ENCODE data around the gene FAM117B.
"Not testable (repeated sequence)": the region's sequence is repeated elsewhere in the genome, so short reads cannot be mapped to it uniquely, and the experiment has no call there.

The FAM117B gene

DNA sequence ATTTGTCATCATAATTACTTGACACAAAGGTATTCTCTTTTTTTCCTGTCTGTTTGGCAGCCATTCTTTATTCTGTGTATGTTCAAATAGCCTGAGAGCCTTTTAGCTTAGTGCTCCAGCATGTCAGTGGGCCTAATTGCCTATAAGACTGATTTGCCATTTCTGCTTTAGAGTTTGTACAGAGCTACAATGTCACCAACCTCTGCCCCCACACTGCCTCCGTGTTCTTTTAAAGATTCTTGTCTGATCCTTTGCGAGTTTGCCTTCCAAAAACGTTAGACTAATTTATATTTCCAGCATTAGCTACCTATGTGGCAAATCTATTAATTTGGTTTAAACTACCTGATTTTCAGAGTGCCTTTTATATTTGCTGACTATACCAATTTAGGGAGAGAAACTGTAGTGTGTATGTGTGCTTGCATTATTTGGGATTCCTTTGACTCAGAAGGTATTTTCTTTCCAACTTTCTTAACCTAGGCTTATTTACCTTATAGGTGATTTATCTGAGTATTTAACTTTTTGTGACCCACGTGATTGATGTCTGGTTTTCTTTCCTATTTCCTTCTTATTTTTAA, 70.8 kb downstream of the FAM117B start:
- FAIRE-seq = no peak

DNA sequence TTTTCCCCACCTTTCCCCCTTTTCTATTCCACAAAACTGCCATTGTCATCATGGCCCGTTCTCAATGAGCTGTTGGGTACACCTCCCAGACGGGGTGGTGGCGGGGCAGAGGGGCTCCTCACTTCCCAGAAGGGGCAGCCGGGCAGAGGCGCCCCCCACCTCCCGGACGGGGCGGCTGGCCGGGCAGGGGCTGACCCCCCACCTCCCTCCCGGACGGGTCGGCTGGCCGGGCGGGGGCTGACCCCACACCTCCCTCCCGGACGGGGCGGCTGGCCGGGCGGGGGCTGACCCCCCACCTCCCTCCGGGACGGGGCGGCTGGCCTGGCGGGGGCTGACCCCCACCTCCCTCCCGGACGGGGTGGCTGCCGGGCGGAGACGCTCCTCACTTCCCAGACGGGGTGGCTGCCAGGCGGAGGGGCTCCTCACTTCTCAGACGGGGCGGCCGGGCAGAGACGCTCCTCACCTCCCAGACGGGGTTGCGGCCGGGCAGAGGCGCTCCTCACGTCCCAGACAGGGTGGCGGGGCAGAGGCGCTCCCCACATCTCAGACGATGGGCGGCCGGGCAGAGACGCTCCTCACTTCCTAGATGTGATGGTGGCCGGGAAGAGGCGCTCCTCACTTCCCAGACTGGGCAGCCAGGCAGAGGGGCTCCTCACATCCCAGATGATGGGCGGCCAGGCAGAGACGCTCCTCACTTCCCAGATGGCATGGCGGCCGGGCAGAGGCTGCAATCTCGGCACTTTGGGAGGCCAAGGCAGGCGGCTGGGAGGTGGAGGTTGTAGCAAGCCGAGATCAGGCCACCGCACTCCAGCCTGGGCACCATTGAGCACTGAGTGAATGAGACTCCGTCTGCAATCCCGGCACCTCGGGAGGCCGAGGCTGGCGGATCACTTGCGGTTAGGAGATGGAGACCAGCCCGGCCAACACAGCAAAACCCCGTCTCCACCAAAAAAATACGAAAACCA, 80.5 kb downstream of the FAM117B start:
- FAIRE-seq = not testable (repeated sequence)

DNA sequence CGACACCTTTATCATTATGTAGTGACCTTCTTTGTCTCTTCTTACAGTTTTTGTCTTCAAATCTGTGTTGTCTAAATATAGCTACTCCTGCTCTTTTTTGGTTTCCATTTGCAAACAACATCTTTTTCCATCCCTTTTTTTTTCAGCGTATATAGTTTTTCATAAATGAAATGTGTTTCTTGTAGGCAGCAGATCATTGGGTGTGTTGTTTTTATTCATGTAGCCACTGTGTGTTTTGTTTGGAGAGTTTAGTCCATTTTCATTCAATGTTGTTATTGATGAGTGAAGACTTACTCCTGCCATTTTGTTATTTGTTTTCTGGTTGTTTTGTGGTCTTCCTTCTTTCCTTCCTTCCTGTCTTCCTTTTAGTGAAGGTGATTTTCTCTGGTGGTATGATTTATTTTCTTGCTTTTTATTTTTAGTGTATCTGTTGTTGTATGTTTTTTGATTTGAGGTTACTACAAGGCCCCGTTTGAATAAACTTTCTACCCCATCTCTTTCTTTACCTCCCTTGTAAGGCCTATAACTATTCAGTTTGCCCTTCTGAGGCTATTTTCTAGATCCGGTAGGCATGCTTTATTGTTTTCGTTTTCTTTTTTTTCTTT, 81.4 kb downstream of the FAM117B start:
- FAIRE-seq = no peak

DNA sequence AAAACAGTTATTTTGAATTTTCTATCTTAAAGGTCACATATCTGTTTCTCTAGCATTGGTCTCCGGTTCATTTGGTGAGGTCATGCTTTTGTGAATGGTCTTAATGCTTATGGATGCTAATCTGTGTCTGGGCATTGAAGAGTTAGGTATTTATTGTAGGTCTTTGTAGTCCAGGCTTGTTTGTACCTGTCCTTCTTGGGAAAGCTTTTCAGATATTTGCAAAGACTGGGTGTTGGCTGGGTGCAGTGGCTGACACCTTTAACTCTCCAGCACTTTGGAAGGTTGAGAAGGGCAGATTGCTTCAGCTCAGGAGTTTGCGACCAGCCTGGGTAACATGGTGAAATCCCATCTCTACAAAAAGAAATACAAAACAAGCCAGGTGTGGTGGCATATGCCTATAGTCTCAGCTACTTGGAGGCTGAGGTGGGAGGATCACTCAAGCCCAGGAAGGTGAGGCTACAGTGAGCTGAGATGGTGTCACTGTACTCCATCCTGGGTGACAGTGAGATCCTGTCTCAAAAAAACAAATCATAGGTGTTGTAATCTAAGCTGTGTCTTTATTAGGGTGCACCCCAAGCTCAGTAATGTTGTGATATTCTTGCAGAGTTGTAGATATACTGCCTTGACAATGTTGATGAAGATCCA, 82.3 kb downstream of the FAM117B start:
- FAIRE-seq = no peak

DNA sequence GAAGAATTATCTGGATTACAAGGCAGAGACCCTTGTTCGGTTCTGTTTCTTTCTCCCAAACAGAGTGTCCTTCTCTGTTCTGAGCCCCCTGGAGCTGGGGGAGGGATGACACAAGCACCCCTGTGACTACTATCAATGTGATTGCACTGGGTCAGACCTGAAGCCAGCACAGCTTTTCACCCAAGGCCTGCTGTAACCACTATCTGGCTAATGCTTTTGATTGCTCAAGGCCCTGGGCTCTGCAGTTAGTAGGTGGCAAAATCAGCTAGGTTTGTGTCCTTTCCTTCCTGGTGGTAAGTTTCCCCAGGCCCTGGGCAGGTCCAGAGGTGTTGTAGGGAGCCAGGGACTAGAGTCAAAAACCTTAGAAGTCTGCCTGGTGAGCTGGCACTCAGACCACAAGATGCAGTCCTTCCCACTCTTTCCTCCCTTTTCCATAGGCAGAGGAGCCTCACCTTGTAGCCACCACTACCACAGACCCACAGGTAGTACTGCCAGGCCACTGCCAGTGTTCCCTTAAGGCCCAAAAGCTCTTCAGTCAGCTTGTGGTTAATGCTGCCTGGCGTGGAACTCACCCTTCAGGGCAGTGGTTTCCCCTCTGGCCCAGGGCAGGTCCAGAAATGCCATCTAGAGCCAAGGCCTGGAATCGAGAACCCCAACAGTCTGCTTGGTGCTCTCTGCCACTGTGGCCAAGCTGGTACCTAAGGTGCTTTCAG, 83.0 kb downstream of the FAM117B start:
- FAIRE-seq = no peak

DNA sequence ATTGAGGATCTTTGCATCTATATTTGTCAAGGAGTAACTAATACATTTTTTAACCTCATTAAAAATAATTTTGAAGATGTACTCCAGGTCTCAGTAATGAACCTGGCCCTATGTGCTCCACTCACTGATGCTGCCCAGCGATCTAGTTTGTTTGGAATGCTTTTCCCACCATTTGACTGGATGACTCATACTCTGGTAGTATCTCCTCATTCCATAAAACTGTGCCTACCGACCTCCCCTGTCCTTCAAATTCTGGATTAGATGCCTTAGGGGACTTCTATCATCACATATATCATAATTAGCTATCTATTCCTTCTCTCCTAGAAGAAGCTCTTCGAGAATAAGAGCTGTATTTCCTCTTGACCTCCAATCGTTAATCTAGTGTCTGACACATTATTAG, 83.8 kb downstream of the FAM117B start:
- no peak for FAIRE-seq

DNA sequence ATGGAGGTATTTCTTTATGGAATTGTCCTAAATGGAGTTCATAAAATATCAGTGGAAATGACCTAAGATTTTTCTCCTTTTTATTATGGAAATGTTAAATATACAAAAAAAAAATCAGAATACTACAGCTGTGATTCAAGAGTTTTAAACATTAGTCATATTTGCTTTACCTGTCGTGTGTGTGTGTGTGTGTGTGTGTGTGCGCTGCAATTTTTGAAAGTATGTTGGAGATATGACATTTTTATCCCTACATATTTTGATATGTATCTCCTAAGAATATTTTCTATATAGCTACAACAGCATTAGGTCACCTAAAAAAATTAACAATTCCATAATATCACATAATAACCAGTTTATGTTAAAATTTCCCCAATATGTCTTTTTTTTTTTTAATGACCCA, 85.5 kb downstream of the FAM117B start:
- no peak for FAIRE-seq

DNA sequence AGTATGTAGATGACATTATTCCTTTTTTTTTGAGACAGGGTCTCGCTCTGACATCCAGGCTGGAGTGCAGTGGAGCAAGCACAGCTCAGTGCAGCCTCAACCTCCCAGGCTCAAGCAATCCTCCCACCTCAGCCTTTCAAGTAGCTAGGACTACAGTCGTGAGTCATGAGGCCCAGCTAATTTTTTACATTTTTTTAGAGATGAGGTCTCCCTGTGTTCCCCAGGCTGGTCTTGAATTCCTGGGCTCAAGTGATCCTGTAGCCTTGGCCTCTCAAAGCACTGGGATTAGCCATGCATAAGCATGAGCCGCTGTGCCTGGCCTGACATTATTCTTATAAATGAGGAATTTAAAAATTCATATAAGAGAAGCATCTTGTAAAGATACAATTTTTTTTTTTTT, 86.9 kb downstream of the FAM117B start:
- no peak for FAIRE-seq

DNA sequence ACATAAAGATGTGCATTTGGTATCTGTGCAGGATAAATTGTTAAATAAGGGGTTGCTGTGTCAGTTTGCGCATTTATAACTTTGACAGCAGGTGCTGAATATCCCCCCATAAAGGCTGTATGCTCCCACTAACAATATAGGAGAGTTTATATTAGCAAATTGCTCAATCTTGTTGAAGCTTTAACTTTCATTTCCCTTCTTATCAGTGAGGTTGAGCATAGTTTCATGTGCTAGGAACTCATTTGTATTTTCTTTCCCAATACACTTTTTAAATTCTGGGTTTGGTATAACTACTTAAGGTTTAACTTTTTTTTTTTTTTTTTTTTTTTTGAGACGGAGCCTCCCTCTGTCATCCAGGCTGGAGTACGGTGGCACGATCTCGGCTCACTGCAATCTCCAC, 89.0 kb downstream of the FAM117B start:
- no peak for FAIRE-seq

DNA sequence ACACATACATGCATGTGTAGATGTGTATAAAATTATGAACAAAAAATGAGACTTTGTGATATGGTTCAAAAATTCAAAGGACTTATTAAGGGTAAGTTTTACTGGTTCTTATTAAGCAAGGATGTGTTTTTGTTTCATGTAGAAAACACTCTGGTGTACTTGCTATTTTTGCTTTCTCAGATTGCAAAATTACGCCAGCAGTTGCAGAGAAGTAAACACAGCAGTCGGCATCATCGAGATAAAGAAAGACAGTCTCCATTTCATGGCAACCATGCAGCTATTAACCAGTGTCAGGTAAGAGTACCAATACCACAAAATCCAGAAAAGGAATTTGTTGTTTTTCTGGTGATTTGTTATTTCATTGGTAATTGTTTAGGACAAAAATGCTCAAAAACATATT, 91.3 kb downstream of the FAM117B start:
- FAIRE-seq = peak; percentile 45

DNA sequence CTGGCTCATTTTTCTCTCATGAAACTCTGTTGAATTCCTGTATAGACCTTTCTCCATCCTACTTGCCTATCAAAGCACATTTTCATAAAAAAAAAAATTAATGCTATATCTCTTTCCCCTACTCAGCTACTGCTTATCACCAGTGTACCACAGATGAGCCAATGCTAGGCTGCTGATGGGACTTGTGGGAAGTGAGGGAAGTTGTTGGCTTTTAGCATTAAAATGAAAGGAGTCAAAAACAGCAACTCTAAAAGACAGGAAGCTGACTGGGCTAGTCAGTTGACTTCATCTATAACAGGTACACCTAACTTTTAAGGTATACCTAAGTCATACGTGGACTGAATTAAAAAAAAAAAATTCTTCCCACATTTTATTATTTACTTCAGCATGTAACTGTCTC, 102.1 kb downstream of the FAM117B start:
- no peak for FAIRE-seq

DNA sequence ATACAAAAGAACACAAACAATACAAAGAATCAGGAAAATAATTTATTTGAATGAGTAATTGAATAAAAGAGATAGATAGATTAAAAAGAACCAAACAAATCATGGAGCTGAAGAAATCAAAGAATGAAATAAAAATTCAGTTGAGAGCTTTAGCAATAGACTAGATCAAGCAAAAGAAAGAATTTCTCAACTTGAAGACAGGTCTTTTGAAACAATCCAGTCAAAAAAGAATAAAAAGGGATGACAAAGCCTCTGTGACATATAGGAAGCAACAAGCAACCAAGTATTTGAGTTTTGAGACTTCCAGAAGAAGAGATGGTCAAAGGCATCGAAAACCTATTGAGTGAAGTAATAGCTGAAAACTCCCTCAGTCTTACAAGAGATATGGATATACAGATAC, 108.8 kb downstream of the FAM117B start:
- FAIRE-seq = no peak

DNA sequence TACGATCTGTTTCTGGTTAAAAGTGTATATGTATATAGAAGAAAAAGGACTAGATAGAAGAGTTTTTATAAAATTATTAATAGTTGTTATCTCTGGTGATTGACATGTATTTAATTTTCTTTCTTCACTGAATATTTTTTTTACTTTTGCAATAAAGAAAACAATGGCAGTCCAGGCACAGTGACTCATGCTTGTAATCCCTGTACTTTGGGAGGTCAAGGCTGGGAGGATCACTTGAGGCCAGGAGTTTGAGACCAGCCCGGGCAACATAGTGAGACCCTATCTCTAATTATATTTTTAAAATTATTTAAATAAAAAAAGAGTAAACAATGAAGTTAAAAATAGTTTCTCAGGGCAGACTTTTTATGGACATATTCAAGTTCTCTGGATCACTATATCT, 114.7 kb downstream of the FAM117B start:
- no peak for FAIRE-seq

DNA sequence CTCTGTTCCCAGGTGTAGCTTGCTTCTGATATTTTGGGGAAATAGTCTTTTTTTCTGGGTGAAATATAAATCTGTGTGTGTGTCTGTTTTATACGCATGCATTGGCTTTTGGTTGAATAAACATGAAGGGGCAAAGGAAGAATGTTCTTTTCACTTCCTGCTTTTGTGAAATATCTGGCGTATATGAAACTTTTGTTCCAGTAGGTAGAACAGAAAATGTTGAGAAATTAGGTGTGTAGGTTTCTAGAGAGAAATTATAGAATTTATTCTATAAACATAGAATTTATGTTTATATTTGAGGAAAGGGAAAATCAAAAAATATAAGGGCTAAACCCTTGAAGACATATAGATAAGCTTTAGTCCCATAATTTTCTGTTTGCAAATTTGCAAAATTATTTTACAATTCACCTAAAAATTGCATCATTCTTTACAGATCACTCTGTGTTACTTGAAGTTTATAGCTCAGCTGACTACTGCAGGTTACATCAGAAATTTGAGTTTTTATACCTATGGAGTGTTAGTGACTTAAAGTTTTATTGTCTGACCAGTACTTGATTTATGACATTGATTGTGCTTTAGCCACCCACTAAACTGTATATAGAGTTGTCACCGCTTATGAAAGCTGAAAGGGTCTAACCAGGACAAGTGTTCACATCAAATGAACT, 116.1 kb downstream of the FAM117B start:
- no peak for FAIRE-seq

DNA sequence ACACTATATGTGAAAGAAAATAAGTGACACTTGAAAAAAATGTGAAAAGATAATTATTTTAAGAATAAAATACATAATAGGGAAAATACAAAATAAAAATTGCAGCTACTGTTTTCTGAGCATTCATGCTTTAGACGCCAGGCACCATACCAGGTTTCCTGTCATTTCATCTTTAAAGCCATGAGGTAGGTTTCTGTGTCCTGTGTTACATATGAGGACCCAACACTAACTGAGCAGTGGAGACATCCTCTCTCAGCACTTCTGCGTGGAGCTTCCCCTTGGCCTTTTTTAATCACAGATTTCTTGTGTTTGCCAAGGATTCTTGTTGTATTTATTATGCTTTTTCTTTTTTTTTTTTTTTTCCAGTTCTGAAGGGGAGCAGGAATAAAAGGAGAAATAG, 117.3 kb downstream of the FAM117B start:
- no peak for FAIRE-seq

DNA sequence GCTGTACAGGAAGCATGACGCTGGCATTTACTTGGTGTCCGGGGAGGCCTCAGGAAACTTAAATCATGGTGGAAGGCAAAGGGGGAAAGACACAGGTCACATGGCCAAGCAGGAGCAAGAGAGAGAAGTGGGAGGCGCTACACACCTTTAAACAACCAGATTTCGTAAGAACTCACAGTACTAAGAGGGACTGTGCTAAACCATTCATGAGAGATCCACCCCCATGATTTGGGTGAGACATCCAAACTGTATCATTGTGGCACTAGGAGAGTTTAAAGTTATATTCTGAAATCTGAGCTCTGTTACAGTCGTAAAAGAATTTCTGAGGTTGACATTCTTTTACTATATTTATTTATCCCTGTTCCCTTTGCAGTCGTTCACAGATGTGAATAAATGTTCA, 120.2 kb downstream of the FAM117B start:
- FAIRE-seq = no peak

DNA sequence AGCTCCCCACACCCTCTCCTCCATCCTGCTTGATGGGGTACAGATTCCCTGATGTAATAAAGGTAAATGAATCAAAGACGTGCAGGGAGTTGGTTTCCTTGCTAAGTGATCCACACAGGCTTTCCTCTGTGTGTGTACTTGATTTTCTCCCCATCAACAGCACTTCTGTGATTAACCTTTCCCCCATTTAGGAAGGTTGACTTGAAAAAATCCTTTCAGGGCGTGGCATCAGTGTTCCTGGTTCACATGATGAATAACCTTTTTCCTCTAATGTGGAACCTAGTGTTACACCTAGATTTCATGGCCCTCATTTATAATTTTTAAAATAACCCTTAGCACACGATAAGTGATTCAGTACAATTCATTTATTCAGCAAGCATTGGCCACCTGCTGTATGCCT, 121.8 kb downstream of the FAM117B start:
- FAIRE-seq = no peak

DNA sequence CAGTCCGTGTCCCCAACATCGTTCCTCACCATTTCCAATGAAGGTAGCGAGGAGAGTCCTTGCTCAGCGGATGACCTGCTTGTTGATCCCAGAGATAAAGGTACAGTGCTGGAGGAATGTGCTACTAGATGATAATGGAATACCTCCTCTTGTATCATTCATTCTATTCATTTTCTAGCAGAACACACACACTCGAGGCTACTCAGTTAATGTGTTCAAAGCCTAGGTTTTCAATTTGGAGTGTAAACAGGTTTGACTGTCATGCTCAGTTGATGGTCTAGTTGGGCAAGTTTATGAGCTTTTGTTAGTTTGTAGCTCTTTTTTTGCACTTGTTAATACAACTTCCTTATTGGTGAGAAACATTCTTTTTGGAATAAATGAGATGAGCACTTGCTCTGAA, 122.6 kb downstream of the FAM117B start:
- no peak for FAIRE-seq

DNA sequence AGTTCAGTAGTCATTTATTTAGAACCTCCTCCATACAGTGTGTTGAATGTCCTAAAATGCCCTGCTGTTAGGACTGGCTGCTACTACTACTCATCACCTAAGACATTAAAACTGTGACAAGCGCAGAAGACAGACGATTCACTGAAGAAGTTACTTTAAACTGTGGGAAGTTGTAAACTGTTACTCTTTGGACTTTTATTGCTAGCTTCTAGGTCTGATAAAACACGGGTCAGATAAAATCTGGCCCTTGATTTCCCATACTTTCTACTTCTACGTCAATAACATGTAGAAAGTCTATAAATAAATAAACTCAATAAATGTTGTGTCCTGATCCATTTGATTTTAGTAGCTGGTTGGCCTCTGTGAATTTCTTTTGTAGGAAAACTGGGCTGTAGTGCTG, 123.4 kb downstream of the FAM117B start:
- no peak for FAIRE-seq

DNA sequence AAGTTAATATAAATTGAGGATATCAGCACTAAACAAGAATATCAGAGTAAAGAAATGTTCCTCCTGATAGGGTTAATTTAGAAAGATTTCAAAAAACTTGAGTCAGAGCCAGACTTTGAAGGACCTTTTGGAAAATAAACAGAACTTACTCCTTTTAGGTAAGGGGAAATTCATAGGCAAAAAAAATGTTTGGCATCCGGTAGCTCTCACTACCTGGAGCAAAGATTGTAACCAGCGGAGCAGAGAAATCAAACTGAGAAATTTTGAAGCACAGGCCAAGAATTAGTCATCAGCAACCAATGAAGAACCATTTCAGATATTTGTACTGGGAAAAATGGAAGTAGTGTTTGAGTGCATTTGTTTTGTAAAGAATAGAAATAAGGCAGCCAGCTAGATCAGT, 123.8 kb downstream of the FAM117B start:
- FAIRE-seq = peak; percentile 64

DNA sequence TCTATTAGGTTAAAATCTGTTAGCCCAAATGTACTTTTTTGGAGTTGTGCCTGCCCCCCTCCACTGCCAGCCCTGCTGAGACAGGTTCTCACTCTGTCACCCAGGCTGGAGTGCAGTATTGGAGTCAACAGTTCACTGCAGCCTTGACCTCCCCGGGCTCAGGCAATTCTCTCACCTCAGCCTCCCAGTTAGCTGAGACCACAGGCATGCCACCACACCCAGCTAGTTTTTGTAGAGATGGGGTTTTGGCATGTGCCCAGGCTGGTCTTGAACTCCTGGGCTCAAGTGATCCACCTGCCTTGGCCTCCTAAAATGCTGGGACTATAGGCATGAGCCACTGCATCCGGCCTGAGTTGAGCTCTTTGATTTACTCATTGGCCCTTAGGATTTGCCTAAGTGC, 126.1 kb downstream of the FAM117B start:
- no peak for FAIRE-seq

DNA sequence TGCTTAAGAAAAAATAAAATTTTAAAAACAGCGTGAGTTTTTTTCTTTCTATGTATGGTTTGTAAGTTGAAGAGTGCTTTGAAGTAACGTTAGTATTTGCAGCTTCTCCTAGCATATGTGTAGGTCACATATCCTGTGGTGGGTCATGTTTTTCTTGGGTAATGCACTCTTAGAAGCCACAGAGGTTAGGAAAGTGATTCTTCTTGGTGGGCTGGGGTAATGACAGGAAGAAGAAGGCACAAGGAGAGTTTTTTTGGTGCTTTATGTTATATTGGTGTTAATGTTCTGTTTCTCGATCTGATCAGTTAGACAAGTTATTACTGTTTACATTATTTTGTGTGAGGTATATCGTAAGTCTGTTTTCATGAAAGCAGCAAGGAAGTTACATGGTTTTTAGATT, 127.8 kb downstream of the FAM117B start:
- no peak for FAIRE-seq
